ENCODE measurements around the gene ALDH2. TPM values are rescaled to one million over a fixed set of nuclear protein-coding genes. Genes with fewer than 3 reads are reported as not detected.

Gene ALDH2
- total RNA-seq, 1 donor from 2014 or later: 66.4 TPM

DNA sequence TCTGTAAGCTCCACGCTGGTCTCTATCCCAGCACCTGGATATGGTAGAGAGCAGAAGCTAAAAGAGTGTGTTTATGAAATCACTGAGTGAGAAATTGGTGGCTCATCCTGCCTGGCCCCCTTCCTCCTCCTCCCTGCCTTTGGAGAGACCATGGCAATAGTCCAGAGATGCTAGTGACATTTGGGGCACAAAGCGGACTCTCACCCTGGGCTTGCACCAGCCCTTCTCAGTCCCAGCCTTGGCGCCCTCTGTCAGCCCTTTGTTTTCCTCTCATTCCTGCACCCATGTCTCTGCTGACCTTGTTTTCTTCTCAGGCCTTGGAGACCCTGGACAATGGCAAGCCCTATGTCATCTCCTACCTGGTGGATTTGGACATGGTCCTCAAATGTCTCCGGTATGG is 18.2 kb downstream of the ALDH2 start:
- no peak for TF ChIP-seq CTCF (IDR thresholded peaks at IDR 0.05)
- Histone ChIP-seq H3K4me3 (no peak overlapping the region), H3K9me3 (no peaks in the 10 kb centered on the region), H3K27me3 (no peaks in the 10 kb centered on the region), H3K4me1 (no peaks in the 10 kb centered on the region), H3K36me3 (peaks cover 58 to 63% of the 10 kb centered on the region in 2 donors), H3K27ac (no peak overlapping the region)
- no peak for DNase-seq (ENCODE audit: low spot score in 2 of 2)
- intact Hi-C loops (cut with DNase I): loop anchor here (5.0 kb wide), 1 partner anchor 33 kb away; no protein-coding TSS in a partner anchor

DNA sequence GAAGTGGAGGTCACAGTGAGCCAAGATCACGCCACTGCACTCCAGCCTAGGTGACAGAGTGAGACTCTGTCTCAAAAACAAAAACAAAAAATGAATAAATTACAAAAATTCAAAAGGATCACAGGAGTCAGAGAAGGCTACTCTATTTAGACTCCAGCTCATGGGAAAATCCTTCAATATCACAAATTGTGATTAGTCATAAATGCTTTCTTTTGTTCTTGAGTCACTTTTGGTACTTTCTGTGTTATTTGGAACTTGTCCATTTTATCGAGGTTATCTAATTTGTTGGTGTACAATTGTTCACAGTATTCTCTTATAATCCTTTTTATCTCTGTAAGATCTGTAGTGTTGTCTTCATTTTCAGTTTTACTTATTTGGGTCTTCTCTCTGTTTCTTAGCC is 18.9 kb downstream of the ALDH2 start:
- H3K9me3 ChIP-seq: no peaks in the 10 kb centered on the region
- H3K27me3 ChIP-seq: no peaks in the 10 kb centered on the region
- peaks cover 65 to 70% of the 10 kb centered on the region in 2 donors for H3K36me3 ChIP-seq
- no peak for DNase-seq (ENCODE audit: low spot score in 2 of 2)
- TF ChIP-seq CTCF (IDR thresholded peaks at IDR 0.05): no peak
- no peaks in the 10 kb centered on the region for H3K4me1 ChIP-seq
- H3K4me3 ChIP-seq: no peak overlapping the region
- H3K27ac ChIP-seq: no peak overlapping the region
- intact Hi-C loops (cut with DNase I): loop anchor here (5.0 kb wide), 1 partner anchor 33 kb away; no protein-coding TSS in a partner anchor

GRCh38 chr12:111788178-111788654 is 21.5 kb downstream of the ALDH2 start:
- peak in 1 of 3 experiments; percentile 34 for TF ChIP-seq CTCF (IDR thresholded peaks at IDR 0.05)
- peaks cover 75 to 78% of the 10 kb centered on the region in 2 donors for H3K36me3 ChIP-seq
- intact Hi-C loops (cut with DNase I): loop anchor here (5.0 kb wide), 1 partner anchor 36 kb away; no protein-coding TSS in a partner anchor
- no peaks in the 10 kb centered on the region for H3K4me1 ChIP-seq
- no peak for DNase-seq (ENCODE audit: low spot score in 2 of 2)
- no peaks in the 10 kb centered on the region for H3K9me3 ChIP-seq
- no peak overlapping the region for H3K4me3 ChIP-seq
- no peak overlapping the region for H3K27ac ChIP-seq
- H3K27me3 ChIP-seq: no peaks in the 10 kb centered on the region

- TF ChIP-seq CTCF (IDR thresholded peaks at IDR 0.05): no peak
- intact Hi-C loops (cut with DNase I): loop anchor here (5.0 kb wide), 1 partner anchor 37 kb away; no protein-coding TSS in a partner anchor
- Histone ChIP-seq H3K36me3 (peaks cover 74 to 76% of the 10 kb centered on the region in 2 donors), H3K27me3 (no peaks in the 10 kb centered on the region), H3K4me3 (no peak overlapping the region), H3K4me1 (no peaks in the 10 kb centered on the region), H3K9me3 (no peaks in the 10 kb centered on the region), H3K27ac (no peak overlapping the region)
- DNase-seq (ENCODE audit: low spot score in 2 of 2): no peak
Observed at GRCh38 chr12:111789779-111790178, 23.0 kb downstream of the ALDH2 start.

DNA sequence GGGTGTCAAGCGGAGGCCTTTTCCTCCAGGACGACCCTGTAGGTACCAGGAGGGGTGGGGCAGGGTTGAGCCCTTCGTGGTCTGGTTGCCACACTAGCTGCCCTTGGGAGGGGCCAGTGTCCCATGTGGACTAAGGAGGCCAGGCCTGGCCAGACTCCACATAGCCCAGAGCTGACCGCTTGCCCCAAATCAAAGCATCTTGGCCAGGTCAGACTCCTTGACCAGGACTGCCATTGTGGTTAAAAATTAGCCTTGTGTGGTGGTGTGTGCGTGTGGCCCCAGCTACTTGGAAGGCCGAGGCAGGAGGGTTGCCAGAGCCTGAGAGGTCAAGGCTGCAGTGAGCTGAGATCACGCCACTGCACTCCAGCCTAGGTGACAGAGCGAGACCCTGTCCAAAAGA is 24.8 kb downstream of the ALDH2 start:
- Histone ChIP-seq H3K27ac (peak overlapping the region in 1 of 2 donors; percentile 41), H3K36me3 (peaks cover 66 to 80% of the 10 kb centered on the region in 2 donors)
- intact Hi-C loops (cut with DNase I): no loop called here

More for the DNA sequence above, 24.8 kb downstream of the ALDH2 start:
- no peak for TF ChIP-seq CTCF (IDR thresholded peaks at IDR 0.05)
- DNase-seq (ENCODE audit: low spot score in 2 of 2): no peak
- no peak overlapping the region for H3K4me3 ChIP-seq
- no peaks in the 10 kb centered on the region for H3K9me3 ChIP-seq
- no peaks in the 10 kb centered on the region for H3K27me3 ChIP-seq
- no peaks in the 10 kb centered on the region for H3K4me1 ChIP-seq

All from ascending aorta (tissue), 2 donors.